Peyer's patch (tissue), 4 donors: ENCODE data around the gene CLDN7. TPM values are rescaled to one million over a fixed set of nuclear protein-coding genes. Genes with fewer than 3 reads are reported as not detected.

Source experiments
- DNase-seq, 3 donors: peaks; one replicate each; pipeline ENCODE4 v3.0.0-alpha.2; 2017 to 2019
- H3K27ac ChIP-seq, 4 donors: fragments of 200-600 bp; sonication (generic); one replicate each; pipeline ENCODE4 v1.5.1; 2016 to 2019
- H3K27me3 ChIP-seq, 2 donors: fragments of 200-600 bp; sonication (generic); one replicate each; pipeline ENCODE4 v1.5.1; 2019
- H3K36me3 ChIP-seq, 3 donors: fragments of 200-600 bp; sonication (generic); one replicate each; pipeline ENCODE4 v1.5.1; 2016 to 2019
- H3K4me1 ChIP-seq, 4 donors: fragments of 200-600 bp; sonication (generic); one replicate each; pipeline ENCODE4 v1.5.1; 2016 to 2019
- H3K4me3 ChIP-seq, 4 donors: fragments of 200-600 bp; sonication (generic); 1 replicate in 3 of 4; 2 replicates in 1 of 4; pipeline ENCODE4 v1.5.1; 2016 to 2019; ENCODE audit warnings: mild to moderate bottlenecking in 1 of 4
- H3K9me3 ChIP-seq, 4 donors: fragments of 200-600 bp; sonication (generic); one replicate each; pipeline ENCODE4 v1.5.1; 2016 to 2019; ENCODE audit warnings: mild to moderate bottlenecking in 1 of 4
- CTCF ChIP-seq, 6 experiments: fragments of 450-650 bp in 4 of 6; fragments of 200-600 bp in 2 of 6; sonication (generic) in 1 of 6; IDR thresholded peaks; one replicate each; pipeline ENCODE4 v1.5.1; 2017 to 2019; ENCODE audit warnings: antibody characterized with exemption in 6 of 6, mild to moderate bottlenecking in 3 of 6, moderate library complexity in 1 of 6
- POLR2A ChIP-seq, 2 donors: fragments of 450-650 bp; IDR thresholded peaks; one replicate each; pipeline ENCODE4 v1.5.1; 2017; ENCODE audit warnings: antibody characterized with exemption in 2 of 2, mild to moderate bottlenecking in 2 of 2, moderate library complexity in 2 of 2
- total RNA-seq, 4 donors: library from RNA; depleted of rRNA; stranded (reverse); fragments of >200 nt; gene quantifications; one replicate each; pipeline ENCODE4 v1.1.0, GENCODE V29; 2016

CLDN7 gene
- total RNA-seq, 4 donors from 2014 or later: 80.0 to 1,052 (median 864) TPM

DNA sequence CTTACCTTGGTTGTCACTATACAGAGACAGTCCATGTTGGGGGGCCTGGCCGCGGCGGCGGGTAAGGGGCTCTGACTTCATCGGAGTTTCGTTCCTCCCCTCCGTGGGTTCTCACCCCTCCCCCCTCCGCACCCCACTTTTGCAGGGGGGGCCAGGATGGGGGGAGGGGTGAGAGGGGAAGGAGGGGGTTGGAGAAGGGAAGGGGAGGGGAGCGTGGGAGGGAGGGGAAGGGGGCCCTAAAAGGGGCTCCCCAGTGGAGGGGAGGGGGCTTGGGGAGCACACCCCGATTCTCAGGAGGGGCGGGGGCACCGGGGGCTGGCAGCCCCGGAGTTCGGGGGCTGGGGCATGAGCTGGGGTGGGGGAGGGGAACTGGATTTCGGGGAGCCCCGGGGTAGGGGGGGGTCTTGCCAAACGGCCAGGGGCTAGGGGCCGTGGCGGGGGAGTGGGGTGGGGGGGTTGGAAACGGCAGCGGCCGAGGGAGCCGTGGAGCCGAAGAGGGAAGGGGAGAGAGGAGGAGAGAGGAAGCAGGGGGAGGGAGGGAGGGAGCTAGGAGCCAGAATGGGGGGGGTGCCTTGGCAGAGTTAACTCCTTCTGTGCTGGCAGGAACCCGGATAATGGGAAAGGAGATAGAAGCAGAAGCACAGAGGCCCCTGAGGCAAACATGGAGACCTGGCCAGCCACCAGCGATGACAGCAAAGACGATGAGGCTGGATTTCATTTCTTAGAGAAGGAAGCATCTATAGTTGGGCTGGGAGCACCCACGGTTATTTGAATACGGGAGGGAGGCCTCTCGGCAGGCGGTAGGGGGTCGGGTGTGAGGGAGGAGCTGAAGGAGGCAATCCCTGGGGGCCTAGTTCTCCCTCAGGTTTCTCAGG lies 44.9 kb downstream of the CLDN7 start:
- Histone ChIP-seq H3K4me1 (peaks cover 5 to 64% (median 13%) of the 10 kb centered on the region in 4 donors), H3K4me3 (peak overlapping the region; percentile 16 to 51 (median 33)), H3K27ac (peak overlapping the region; percentile 26 to 100 (median 62)), H3K9me3 (no peaks in the 10 kb centered on the region), H3K36me3 (peaks cover 0 to 9% (median 0%) of the 10 kb centered on the region in 3 donors), H3K27me3 (no peaks in the 10 kb centered on the region)
- no peak for TF ChIP-seq CTCF (IDR thresholded peaks at IDR 0.05)
- no peak for TF ChIP-seq POLR2A (IDR thresholded peaks at IDR 0.05)
- DNase-seq: no peak

GRCh38 chr17:7216242-7217112 lies 45.8 kb downstream of the CLDN7 start:
- no peaks in the 10 kb centered on the region for H3K9me3 ChIP-seq
- DNase-seq: no peak
- H3K27ac ChIP-seq: peak overlapping the region; percentile 26 to 100 (median 64)
- H3K36me3 ChIP-seq: peaks cover 0 to under 1% (median 0%) of the 10 kb centered on the region in 3 donors
- no peak for TF ChIP-seq CTCF (IDR thresholded peaks at IDR 0.05)
- H3K27me3 ChIP-seq: no peaks in the 10 kb centered on the region
- peaks cover 5 to 58% (median 13%) of the 10 kb centered on the region in 4 donors for H3K4me1 ChIP-seq
- H3K4me3 ChIP-seq: peak overlapping the region in 3 of 4 donors; percentile 21 to 51 (median 45)

DNA sequence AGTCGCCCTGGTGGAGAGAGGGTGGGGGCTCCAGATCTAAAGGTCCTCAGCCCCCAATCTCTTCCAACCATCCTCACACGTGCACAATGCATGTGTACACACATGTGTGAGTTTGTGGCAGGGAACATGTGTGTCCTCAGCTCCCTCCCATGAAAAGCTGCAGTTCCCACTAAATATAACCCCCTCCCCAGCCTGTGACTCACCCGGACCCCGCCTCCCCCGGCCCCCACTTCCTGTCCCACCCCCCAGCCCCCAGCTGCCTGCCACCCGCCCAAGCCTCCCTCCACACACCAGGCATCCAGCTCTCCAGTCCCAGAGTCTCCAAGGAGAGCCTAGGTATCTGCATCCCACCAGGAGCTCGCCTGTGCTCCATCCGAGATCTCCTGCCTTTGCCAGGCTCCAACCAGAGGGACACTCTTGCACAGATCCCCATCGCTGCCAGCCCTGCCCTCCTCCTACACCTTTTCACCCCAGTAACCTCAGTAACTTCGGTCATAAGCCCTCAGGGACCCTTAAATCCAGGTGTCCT lies 46.6 kb downstream of the CLDN7 start:
- Histone ChIP-seq H3K27ac (peak overlapping the region in 3 of 4 donors; percentile 65 to 74 (median 70)), H3K36me3 (no peaks in the 10 kb centered on the region), H3K9me3 (no peaks in the 10 kb centered on the region), H3K4me1 (peaks cover 5 to 51% (median 10%) of the 10 kb centered on the region in 4 donors), H3K27me3 (no peaks in the 10 kb centered on the region), H3K4me3 (no peak overlapping the region)
- DNase-seq: no peak
- TF ChIP-seq CTCF (IDR thresholded peaks at IDR 0.05): no peak
- TF ChIP-seq POLR2A (IDR thresholded peaks at IDR 0.05): no peak

DNA sequence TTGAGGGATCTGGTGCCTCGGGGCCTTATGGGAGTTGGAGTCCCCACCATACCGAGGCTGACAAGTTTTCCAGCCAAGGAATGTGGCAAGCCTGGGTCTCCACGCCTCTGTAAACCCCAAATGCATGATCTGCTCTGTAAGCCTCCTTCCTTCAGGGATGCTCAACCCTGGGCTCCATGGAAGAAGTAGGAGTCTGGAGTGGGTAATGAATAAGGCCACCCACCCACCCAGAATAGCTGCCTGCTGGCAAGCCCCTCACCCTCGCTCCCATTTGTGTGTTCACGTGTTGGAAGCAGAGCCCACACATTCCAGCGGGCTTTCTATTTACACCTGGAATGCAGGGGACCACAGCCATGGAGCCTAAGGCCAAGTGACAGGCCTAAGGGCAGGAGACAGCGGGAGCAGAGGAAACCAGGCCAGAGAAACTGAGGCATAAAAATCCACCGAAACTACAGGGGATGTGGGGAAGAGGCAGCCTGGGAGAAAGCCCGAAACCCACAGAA lies 47.1 kb downstream of the CLDN7 start:
- peaks cover 5 to 46% (median 8%) of the 10 kb centered on the region in 4 donors for H3K4me1 ChIP-seq

More for the DNA sequence above, 47.1 kb downstream of the CLDN7 start:
- Histone ChIP-seq H3K36me3 (no peaks in the 10 kb centered on the region), H3K4me3 (peak overlapping the region in 3 of 4 donors; percentile 42 to 57 (median 53)), H3K27me3 (no peaks in the 10 kb centered on the region), H3K27ac (peak overlapping the region in 3 of 4 donors; percentile 65 to 74 (median 70)), H3K9me3 (no peaks in the 10 kb centered on the region)
- no peak for DNase-seq
- no peak for TF ChIP-seq POLR2A (IDR thresholded peaks at IDR 0.05)
- TF ChIP-seq CTCF (IDR thresholded peaks at IDR 0.05): no peak
